Measurements from ENCODE around the gene CHMP1A.

DNA sequence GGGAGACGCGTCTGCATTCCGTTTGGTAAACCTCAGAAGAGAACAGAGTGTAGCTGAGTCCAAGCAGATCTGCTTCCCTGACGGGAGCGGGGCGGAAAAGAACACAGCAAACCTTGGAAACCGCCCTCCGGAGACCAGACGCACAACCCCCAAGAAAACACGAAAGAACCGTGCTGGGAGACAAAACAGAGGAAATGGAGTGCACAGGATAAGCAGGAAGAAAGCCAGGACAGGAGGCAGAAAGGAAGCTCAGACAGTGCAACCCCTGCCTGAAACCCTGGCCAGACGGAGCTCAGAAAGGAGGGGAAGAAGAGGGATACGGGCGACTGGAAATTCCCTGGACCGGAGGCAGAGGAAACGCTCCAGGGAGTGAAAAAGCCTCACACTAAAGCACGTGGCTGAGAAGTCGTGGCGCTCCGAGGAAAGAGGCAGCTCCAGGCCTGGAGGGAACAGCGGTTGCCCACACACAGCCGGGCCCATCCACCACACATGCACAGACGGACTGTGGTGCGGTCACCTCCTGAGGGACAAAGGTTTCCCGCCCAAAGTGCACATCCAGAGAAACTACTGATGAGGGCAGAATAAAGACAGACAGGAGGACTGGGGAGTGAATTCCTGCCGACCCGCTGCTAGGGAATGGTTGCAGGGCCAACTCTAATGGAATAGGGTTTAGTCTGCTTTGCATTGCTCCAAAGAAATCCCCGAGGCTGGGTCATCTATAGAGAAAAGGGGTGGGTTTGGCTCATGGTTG is 33.8 kb downstream of the CHMP1A start:
- TF ChIP-seq CTCF (IDR thresholded peaks at IDR 0.05 in 8 of 11, conservative IDR thresholded peaks at IDR 0.05 in 3 of 11), result no peak
- peak in 1 of 3 donors; percentile 33 for TF ChIP-seq POLR2AphosphoS5 (IDR thresholded peaks at IDR 0.05)
- no peak for TF ChIP-seq POLR2A (IDR thresholded peaks at IDR 0.05)
